ENCODE measurements around the gene KLF2.

DNA sequence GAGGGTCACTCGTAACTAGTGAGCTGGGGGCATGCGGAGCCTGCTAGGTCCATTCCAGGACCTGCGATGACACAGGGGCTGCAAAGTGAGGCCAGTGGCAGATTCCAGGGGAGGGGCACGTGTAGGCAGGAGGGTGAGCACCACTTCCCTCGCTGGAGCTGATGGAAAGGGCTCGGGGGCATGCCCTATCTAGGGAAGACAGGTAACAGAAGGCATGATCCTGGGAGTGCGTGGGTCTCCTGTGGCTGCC, 51.2 kb downstream of the KLF2 start:
- TF ChIP-seq CTCF (conservative IDR thresholded peaks at IDR 0.05 in 1 of 2, IDR thresholded peaks at IDR 0.05 in 1 of 2; ENCODE audit: low read depth in 1 of 2, low read length in 2 of 2) (no peak), EZH2 (IDR thresholded peaks at IDR 0.05; ENCODE audit: low read length, missing control alignments) (no peak)

Measured in fibroblast of lung (primary cell).